ENCODE measurements around the gene ABLIM3.

- TF ChIP-seq RFX5 (IDR thresholded peaks at IDR 0.05; ENCODE audit: low read depth, low read length), result no peak
- no peak for TF ChIP-seq EZH2 (IDR thresholded peaks at IDR 0.05; ENCODE audit: borderline replicate concordance, control insufficient read depth, low read depth, low read length)
- no peak for TF ChIP-seq CTCF (IDR thresholded peaks at IDR 0.05 in 2 of 3, conservative IDR thresholded peaks at IDR 0.05 in 1 of 3; ENCODE audit: control insufficient read depth in 2 of 3, extremely low read depth in 1 of 3, insufficient read depth in 1 of 3, low read depth in 3 of 3, low read length in 3 of 3)
- TF ChIP-seq, protein P1, sequence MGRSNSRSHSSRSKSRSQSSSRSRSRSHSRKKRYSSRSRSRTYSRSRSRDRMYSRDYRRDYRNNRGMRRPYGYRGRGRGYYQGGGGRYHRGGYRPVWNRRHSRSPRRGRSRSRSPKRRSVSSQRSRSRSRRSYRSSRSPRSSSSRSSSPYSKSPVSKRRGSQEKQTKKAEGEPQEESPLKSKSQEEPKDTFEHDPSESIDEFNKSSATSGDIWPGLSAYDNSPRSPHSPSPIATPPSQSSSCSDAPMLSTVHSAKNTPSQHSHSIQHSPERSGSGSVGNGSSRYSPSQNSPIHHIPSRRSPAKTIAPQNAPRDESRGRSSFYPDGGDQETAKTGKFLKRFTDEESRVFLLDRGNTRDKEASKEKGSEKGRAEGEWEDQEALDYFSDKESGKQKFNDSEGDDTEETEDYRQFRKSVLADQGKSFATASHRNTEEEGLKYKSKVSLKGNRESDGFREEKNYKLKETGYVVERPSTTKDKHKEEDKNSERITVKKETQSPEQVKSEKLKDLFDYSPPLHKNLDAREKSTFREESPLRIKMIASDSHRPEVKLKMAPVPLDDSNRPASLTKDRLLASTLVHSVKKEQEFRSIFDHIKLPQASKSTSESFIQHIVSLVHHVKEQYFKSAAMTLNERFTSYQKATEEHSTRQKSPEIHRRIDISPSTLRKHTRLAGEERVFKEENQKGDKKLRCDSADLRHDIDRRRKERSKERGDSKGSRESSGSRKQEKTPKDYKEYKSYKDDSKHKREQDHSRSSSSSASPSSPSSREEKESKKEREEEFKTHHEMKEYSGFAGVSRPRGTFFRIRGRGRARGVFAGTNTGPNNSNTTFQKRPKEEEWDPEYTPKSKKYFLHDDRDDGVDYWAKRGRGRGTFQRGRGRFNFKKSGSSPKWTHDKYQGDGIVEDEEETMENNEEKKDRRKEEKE (IDR thresholded peaks at IDR 0.05), result no peak
- TF ChIP-seq ZNF274 (IDR thresholded peaks at IDR 0.05; ENCODE audit: insufficient read depth, insufficient read length), result no peak
- TF ChIP-seq SMC3 (IDR thresholded peaks at IDR 0.05; ENCODE audit: borderline replicate concordance, low read length), result no peak
Observed at GRCh38 chr5:149246906-149247305, 105.6 kb downstream of the ABLIM3 start.
